IMR-90 (cell line): ENCODE measurements around the gene C17orf67.

Source experiments
- CEBPB ChIP-seq: IDR thresholded peaks from 2 replicates; pipeline ENCODE4 v1.6.1; 2012; ENCODE audit warnings: low read depth, low read length, improper control_type of control experiment
- CTCF ChIP-seq: conservative IDR thresholded peaks from 2 replicates; pipeline ENCODE4 v1.5.1; 2012; ENCODE audit warnings: mild to moderate bottlenecking, low read depth, low read length, improper control_type of control experiment
- ELK1 ChIP-seq: fragments of 150-350 bp; IDR thresholded peaks from 2 replicates; pipeline ENCODE4 v1.6.1; 2016; ENCODE audit warnings: low read depth, mild to moderate bottlenecking, low read length, moderate library complexity, borderline replicate concordance
- RAD21 ChIP-seq: IDR thresholded peaks from 2 replicates; pipeline ENCODE4 v1.6.1; 2012; ENCODE audit warnings: low read length, improper control_type of control experiment
- RFX5 ChIP-seq: IDR thresholded peaks from 2 replicates; pipeline ENCODE4 v1.8.0; 2012; ENCODE audit warnings: low read depth, mild to moderate bottlenecking, low read length, moderate library complexity

- TF ChIP-seq RFX5 (no peak), CTCF (no peak), CEBPB (no peak), RAD21 (no peak), ELK1 (no peak)
Observed at GRCh38 chr17:56880133-56880532, 46.4 kb upstream of the C17orf67 start.
